Measurements from ENCODE around the gene CYP19A1.

CYP19A1 gene

GRCh38 chr15:51323749-51324148 is 14.6 kb downstream of the CYP19A1 start:
- no peak for TF ChIP-seq ZNF274 (IDR thresholded peaks at IDR 0.05; ENCODE audit: low read depth, low read length)

GRCh38 chr15:51322621-51323296 is 15.6 kb downstream of the CYP19A1 start:
- no peak overlapping the region for H3K4me3 ChIP-seq (ENCODE audit: low read length)
- TF ChIP-seq ZNF274 (IDR thresholded peaks at IDR 0.05; ENCODE audit: low read depth, low read length): no peak

More at GRCh38 chr15:51323749-51324148, 14.6 kb downstream of the CYP19A1 start:
- no peak overlapping the region for H3K4me3 ChIP-seq (ENCODE audit: low read length)

GRCh38 chr15:51321316-51321715 is 17.1 kb downstream of the CYP19A1 start:
- no peak overlapping the region for H3K4me3 ChIP-seq (ENCODE audit: low read length)
- TF ChIP-seq ZNF274 (IDR thresholded peaks at IDR 0.05; ENCODE audit: low read depth, low read length): no peak

- no peak for TF ChIP-seq ZNF274 (IDR thresholded peaks at IDR 0.05; ENCODE audit: low read depth, low read length)
- no peak overlapping the region for H3K4me3 ChIP-seq (ENCODE audit: low read length)
Observed at GRCh38 chr15:51320843-51321242, 17.6 kb downstream of the CYP19A1 start.

GRCh38 chr15:51319539-51319938 is 18.9 kb downstream of the CYP19A1 start:
- no peak overlapping the region for H3K4me3 ChIP-seq (ENCODE audit: low read length)
- TF ChIP-seq ZNF274 (IDR thresholded peaks at IDR 0.05; ENCODE audit: low read depth, low read length): no peak

- no peak overlapping the region for H3K4me3 ChIP-seq (ENCODE audit: low read length)
- no peak for TF ChIP-seq ZNF274 (IDR thresholded peaks at IDR 0.05; ENCODE audit: low read depth, low read length)
Observed at GRCh38 chr15:51318382-51319150, 19.8 kb downstream of the CYP19A1 start.

GRCh38 chr15:51316636-51317035 is 21.8 kb downstream of the CYP19A1 start:
- TF ChIP-seq ZNF274 (IDR thresholded peaks at IDR 0.05; ENCODE audit: low read depth, low read length): no peak
- H3K4me3 ChIP-seq (ENCODE audit: low read length): no peak overlapping the region

- no peak for TF ChIP-seq ZNF274 (IDR thresholded peaks at IDR 0.05; ENCODE audit: low read depth, low read length)
- H3K4me3 ChIP-seq (ENCODE audit: low read length): no peak overlapping the region
Observed at GRCh38 chr15:51315726-51316125, 22.7 kb downstream of the CYP19A1 start.

GRCh38 chr15:51314391-51315337 is 23.7 kb downstream of the CYP19A1 start:
- H3K4me3 ChIP-seq (ENCODE audit: low read length): no peak overlapping the region
- TF ChIP-seq ZNF274 (IDR thresholded peaks at IDR 0.05; ENCODE audit: low read depth, low read length): no peak

GRCh38 chr15:51313644-51314280 is 24.6 kb downstream of the CYP19A1 start:
- no peak overlapping the region for H3K4me3 ChIP-seq (ENCODE audit: low read length)
- no peak for TF ChIP-seq ZNF274 (IDR thresholded peaks at IDR 0.05; ENCODE audit: low read depth, low read length)

- TF ChIP-seq ZNF274 (IDR thresholded peaks at IDR 0.05; ENCODE audit: low read depth, low read length): no peak
- H3K4me3 ChIP-seq (ENCODE audit: low read length): no peak overlapping the region
Observed at GRCh38 chr15:51313074-51313393, 25.4 kb downstream of the CYP19A1 start.

- no peak for TF ChIP-seq ZNF274 (IDR thresholded peaks at IDR 0.05; ENCODE audit: low read depth, low read length)
Observed at GRCh38 chr15:51312166-51313073, 26.0 kb downstream of the CYP19A1 start.

GRCh38 chr15:51311510-51311909 is 26.9 kb downstream of the CYP19A1 start:
- no peak overlapping the region for H3K4me3 ChIP-seq (ENCODE audit: low read length)
- TF ChIP-seq ZNF274 (IDR thresholded peaks at IDR 0.05; ENCODE audit: low read depth, low read length): no peak

More at GRCh38 chr15:51312166-51313073, 26.0 kb downstream of the CYP19A1 start:
- H3K4me3 ChIP-seq (ENCODE audit: low read length): no peak overlapping the region
